ACC112 (cell line): ENCODE measurements around the gene TPPP3.
"Not testable (repeated sequence)": the region's sequence is repeated elsewhere in the genome, so short reads cannot be mapped to it uniquely, and the experiment has no call there.

ENCODE experiments used
- H2AFZ ChIP-seq: fragments of 200-600 bp; sonication (generic); one replicate; pipeline ENCODE4 v1.6.0; 2017; ENCODE audit warnings: antibody characterized with exemption, low read length; ENCODE audit not compliant: unreplicated experiment
- H3K27ac ChIP-seq: fragments of 200-600 bp; sonication (generic); 2 replicates; pipeline ENCODE4 v1.5.1; 2014; ENCODE audit warnings: low read depth, mild to moderate bottlenecking, antibody characterized with exemption, low read length, moderate library complexity
- H3K27me3 ChIP-seq: fragments of 200-600 bp; sonication (generic); 2 replicates; pipeline ENCODE4 v1.6.1; 2014; ENCODE audit warnings: mild to moderate bottlenecking, antibody characterized with exemption, low read length, moderate library complexity, mixed read lengths; ENCODE audit not compliant: insufficient read depth
- H3K36me3 ChIP-seq: fragments of 200-600 bp; sonication (generic); 2 replicates; pipeline ENCODE4 v1.6.1; 2016; ENCODE audit warnings: mild to moderate bottlenecking, antibody characterized with exemption, low read length, moderate library complexity, mixed read lengths; ENCODE audit not compliant: insufficient read depth
- H3K4me1 ChIP-seq: fragments of 200-600 bp; sonication (generic); one replicate; pipeline ENCODE4 v1.6.1; 2016; ENCODE audit warnings: low read length, mixed read lengths; ENCODE audit not compliant: insufficient read depth, unreplicated experiment, control insufficient read depth
- H3K4me3 ChIP-seq: fragments of 200-600 bp; sonication (generic); 2 replicates; pipeline ENCODE4 v1.5.1; 2014; ENCODE audit warnings: mild to moderate bottlenecking, low read depth, low read length
- H3K79me2 ChIP-seq: fragments of 200-600 bp; sonication (generic); one replicate; pipeline ENCODE4 v1.6.0; 2016; ENCODE audit warnings: low read length; ENCODE audit not compliant: control insufficient read depth, unreplicated experiment, insufficient read depth

The TPPP3 gene

GRCh38 chr16:67415872-67416793 lies 22.8 kb upstream of the TPPP3 start, which contains the start of gene ZDHHC1:
TSS of gene ZDHHC1 (minus strand) at chr16:67416477. CDS start at chr16:67407775, 8,702 bp downstream.
- Histone ChIP-seq H3K79me2 (peaks cover 8% of the 10 kb centered on the region), H3K27ac (peak within 1 kb of the TSS; percentile 65), H3K36me3 (no peaks in the 10 kb centered on the region), H3K27me3 (no peaks in the 10 kb centered on the region), H3K4me3 (peak within 1 kb of the TSS; percentile 83), H3K4me1 (peaks cover 4% of the 10 kb centered on the region), H2AFZ (peak within 1 kb of the TSS; percentile 96)

- H3K27ac ChIP-seq, result peak overlapping the region; percentile 65
- H2AFZ ChIP-seq, result peak overlapping the region; percentile 77
- not testable (repeated sequence) for H3K36me3 ChIP-seq, H3K27me3 ChIP-seq, H3K4me1 ChIP-seq, H3K79me2 ChIP-seq
- peak overlapping the region; percentile 83 for H3K4me3 ChIP-seq
Measured at GRCh38 chr16:67415421-67415820, 22.1 kb upstream of the TPPP3 start.

GRCh38 chr16:67413978-67414911 lies 20.9 kb upstream of the TPPP3 start:
- Histone ChIP-seq H3K27ac (no peak overlapping the region), H3K4me3 (no peak overlapping the region), H3K36me3 (no peaks in the 10 kb centered on the region), H2AFZ (no peak overlapping the region), H3K27me3 (no peaks in the 10 kb centered on the region), H3K79me2 (peaks cover 8% of the 10 kb centered on the region), H3K4me1 (peaks cover 4% of the 10 kb centered on the region)

GRCh38 chr16:67412294-67412693 lies 19.0 kb upstream of the TPPP3 start:
- Histone ChIP-seq H3K27me3 (no peaks in the 10 kb centered on the region), H3K4me1 (peaks cover 10% of the 10 kb centered on the region), H3K4me3 (no peak overlapping the region), H3K79me2 (peaks cover 8% of the 10 kb centered on the region), H3K27ac (no peak overlapping the region), H2AFZ (no peak overlapping the region), H3K36me3 (no peaks in the 10 kb centered on the region)

- H3K79me2 ChIP-seq, result peaks cover 8% of the 10 kb centered on the region
- H3K4me3 ChIP-seq, result no peak overlapping the region
- no peak overlapping the region for H3K27ac ChIP-seq
- H2AFZ ChIP-seq, result no peak overlapping the region
- H3K36me3 ChIP-seq, result no peaks in the 10 kb centered on the region
- peaks cover 20% of the 10 kb centered on the region for H3K4me1 ChIP-seq
- H3K27me3 ChIP-seq, result no peaks in the 10 kb centered on the region
Measured at GRCh38 chr16:67411339-67411738, 18.0 kb upstream of the TPPP3 start.

GRCh38 chr16:67409631-67410030 lies 16.3 kb upstream of the TPPP3 start:
- H3K36me3 ChIP-seq, result no peaks in the 10 kb centered on the region
- no peak overlapping the region for H3K27ac ChIP-seq
- peaks cover 5% of the 10 kb centered on the region for H3K79me2 ChIP-seq
- no peaks in the 10 kb centered on the region for H3K27me3 ChIP-seq
- peaks cover 34% of the 10 kb centered on the region for H3K4me1 ChIP-seq
- H3K4me3 ChIP-seq, result no peak overlapping the region
- H2AFZ ChIP-seq, result no peak overlapping the region

- Histone ChIP-seq H2AFZ (no peak overlapping the region), H3K27ac (peak overlapping the region; percentile 74), H3K4me1 (peaks cover 30% of the 10 kb centered on the region), H3K27me3 (no peaks in the 10 kb centered on the region), H3K79me2 (no peaks in the 10 kb centered on the region), H3K4me3 (no peak overlapping the region), H3K36me3 (no peaks in the 10 kb centered on the region)
Measured at GRCh38 chr16:67407788-67408452, 14.6 kb upstream of the TPPP3 start.

- H2AFZ ChIP-seq, result no peak overlapping the region
- H3K27me3 ChIP-seq, result no peaks in the 10 kb centered on the region
- peak overlapping the region; percentile 74 for H3K27ac ChIP-seq
- H3K4me3 ChIP-seq, result no peak overlapping the region
- H3K4me1 ChIP-seq, result peaks cover 30% of the 10 kb centered on the region
- H3K36me3 ChIP-seq, result no peaks in the 10 kb centered on the region
- H3K79me2 ChIP-seq, result no peaks in the 10 kb centered on the region
Measured at GRCh38 chr16:67407176-67407787, 14.0 kb upstream of the TPPP3 start.

- peak overlapping the region; percentile 37 for H2AFZ ChIP-seq
- H3K36me3 ChIP-seq, result no peaks in the 10 kb centered on the region
- no peak overlapping the region; the same call in 1 of the 2 replicates for H3K4me3 ChIP-seq
- no peaks in the 10 kb centered on the region for H3K79me2 ChIP-seq
- H3K4me1 ChIP-seq, result peaks cover 30% of the 10 kb centered on the region
- peak overlapping the region; percentile 74 for H3K27ac ChIP-seq
- H3K27me3 ChIP-seq, result no peaks in the 10 kb centered on the region
Measured at GRCh38 chr16:67406111-67406971, 13.0 kb upstream of the TPPP3 start.
